Caki2 (cell line): ENCODE measurements around the gene WDR86. TPM values are rescaled to one million over a fixed set of nuclear protein-coding genes. Genes with fewer than 3 reads are reported as not detected.

Source experiments
- DNase-seq: peaks from one replicate; pipeline ENCODE4 v3.0.0-alpha.2; 2015; ENCODE audit warnings: low read depth
- in situ Hi-C: cut with HindIII; loops from 2 replicates; pipeline ENCODE4 v1.10.0; 2016; ENCODE audit warnings: low sequenced_read_pairs, low pct_unique_long_range_greater_than_20kb, mixed read lengths
- total RNA-seq: library from RNA; depleted of rRNA; stranded (reverse); fragments of >200 nt; shearing (Covaris generic); gene quantifications from 2 replicates; pipeline ENCODE4 v1.2.3, GENCODE V29; 2014; ENCODE audit warnings: low replicate concordance

WDR86 gene
- total RNA-seq, 1 experiment from 2014 or later = not detected

DNA sequence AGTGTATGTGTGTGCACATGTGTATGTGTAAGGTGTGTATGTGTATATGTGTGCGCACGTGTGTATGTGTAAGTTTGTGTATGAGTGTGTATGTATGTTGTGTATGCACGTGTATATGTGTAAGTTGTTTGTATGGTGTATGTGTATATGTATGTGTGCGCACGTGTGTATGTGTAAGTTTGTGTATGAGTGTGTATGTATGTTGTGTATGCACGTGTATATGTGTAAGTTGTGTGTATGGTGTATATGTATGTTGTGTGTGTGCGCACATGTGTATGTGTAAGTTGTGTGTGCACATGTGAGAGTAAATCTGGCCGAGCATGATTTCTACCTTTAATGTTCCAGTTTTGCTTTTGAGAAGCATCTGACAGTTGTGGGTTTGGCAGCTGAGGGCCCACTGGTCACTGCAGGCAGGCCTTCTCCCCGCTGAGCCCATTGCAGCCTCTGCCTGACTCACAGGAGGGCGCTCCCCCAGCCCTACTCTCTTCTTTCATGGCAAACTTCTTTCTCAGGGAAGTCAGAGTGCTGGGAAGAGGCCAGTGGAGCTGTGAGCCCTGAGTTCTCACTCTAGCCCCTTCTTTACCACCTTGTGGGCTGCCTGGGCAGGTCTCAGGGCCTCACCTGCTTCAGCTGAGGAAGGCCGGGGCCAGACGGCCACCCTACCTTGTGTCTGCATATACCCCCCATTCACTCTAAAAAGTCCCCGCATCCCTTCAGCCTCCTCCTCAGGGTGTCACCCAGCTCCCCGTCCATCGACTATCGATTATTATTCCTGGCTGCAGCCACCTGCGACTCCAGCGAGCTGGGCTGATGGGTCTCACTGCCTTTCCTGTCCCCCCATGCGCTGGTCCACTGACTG, 11.2 kb downstream of the WDR86 start:
- DNase-seq = no peak
- in situ Hi-C loops = no loop called here

DNA sequence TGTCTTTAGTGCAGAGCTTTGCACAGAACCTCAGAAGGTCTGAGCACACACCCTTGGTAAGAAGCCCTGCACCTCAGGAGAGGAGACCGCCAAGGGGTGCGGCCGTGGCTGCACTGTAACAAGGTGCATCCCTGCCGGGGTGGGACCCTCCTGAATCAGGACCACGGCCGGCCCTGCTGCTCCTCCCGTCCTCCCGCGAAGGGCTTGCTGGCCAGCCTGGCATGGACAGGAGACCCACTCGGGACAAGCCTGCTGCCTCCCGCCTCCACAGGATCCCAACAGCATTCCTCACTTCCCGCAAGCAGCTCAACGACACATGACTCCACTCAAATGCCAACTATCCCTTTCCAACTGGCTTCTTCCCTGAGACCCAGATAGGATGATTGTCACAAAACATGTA, 12.8 kb downstream of the WDR86 start:
- in situ Hi-C loops = no loop called here
- no peak for DNase-seq

DNA sequence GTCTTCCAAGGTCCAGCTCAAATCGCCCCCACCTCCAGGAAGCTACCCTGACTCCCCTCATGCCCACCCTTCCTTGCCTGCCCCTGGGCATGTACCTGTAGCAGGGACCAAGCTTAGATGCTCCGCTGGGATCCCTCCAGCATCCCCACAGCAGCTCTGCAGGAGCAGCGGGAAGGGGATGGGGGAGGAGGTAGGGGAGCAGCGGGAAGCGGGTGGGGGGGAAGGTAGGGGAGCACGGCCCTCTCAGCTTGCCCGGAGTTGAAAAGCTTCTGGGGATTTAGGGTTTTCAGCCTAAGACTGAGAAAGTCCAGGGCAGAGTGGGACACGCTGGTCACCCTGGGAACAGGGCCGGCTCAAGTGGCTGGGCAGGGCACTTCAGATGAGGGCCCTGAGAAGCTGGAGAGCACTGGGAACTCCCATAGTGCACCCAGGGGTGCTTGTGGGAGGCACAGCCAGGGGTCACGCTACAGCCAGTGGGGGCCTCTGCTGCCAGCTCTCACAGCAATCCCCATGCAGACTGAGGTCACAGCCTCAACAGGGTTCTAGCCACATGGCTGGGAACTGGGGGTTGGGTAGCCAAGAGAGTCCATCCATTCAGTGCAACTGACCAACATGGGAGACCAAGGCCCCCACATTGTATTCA, 13.4 kb downstream of the WDR86 start:
- in situ Hi-C loops = no loop called here
- DNase-seq = no peak

DNA sequence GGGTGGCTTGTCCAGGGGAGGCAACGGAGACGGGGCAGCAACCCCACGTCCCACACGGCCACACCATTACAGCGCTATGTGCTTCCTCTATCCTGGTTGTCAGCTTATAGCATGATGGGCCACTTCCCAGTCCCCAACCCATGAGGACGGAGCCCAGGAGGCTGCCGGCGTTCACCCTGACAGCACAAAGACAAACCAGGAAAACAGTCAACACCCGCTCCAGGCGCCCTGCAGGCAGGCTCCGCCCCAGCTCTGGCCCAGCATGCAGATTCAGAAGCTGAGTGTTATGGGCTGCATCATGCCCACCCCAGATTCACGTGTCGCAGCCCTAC, 14.8 kb downstream of the WDR86 start:
- in situ Hi-C loops = no loop called here
- no peak for DNase-seq

DNA sequence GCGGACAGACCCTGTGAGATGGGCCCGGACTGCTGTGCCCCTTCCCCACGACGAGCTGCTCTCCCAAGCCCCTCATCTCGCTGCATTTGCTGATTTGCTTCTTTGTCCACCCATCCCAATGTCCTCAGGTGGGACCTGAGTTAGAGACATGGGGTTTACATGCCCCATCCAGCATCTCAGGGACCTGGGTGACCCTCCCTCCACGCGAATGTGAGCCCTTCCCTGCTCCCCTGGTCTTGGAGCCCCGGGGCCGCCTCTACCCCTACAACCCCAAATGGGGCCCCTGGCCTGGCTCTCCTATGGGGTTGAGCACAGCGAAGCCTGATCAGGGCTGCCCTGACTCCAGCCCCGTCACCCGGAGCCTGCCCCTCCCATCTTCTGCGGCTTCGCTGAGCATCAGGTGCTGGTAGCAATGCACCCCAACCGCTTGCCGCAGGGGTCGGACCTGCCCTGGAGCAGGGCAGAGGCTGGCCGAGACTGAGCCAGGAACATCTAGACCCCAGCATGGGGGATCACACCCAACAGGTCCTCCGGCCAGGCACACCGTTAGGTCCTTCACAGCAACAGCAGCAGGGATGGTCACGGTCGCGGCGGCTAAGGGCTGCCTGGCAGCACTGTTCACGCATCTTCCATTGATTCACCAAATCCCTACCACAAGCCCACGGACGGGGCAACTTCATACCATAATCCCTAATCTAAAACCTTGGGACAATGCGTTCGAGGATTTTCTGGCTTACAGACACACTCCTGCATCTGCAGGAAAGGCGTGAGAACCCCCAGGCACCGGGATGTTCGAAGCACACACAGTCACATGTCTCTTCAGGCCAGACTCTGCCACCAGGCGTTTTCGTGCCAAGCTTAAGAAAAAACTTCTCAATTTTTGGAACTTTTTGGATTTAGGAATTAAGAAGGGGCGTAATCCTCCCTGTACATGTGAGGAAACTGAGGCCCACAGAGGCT, 15.5 kb downstream of the WDR86 start:
- in situ Hi-C loops = no loop called here
- no peak for DNase-seq

DNA sequence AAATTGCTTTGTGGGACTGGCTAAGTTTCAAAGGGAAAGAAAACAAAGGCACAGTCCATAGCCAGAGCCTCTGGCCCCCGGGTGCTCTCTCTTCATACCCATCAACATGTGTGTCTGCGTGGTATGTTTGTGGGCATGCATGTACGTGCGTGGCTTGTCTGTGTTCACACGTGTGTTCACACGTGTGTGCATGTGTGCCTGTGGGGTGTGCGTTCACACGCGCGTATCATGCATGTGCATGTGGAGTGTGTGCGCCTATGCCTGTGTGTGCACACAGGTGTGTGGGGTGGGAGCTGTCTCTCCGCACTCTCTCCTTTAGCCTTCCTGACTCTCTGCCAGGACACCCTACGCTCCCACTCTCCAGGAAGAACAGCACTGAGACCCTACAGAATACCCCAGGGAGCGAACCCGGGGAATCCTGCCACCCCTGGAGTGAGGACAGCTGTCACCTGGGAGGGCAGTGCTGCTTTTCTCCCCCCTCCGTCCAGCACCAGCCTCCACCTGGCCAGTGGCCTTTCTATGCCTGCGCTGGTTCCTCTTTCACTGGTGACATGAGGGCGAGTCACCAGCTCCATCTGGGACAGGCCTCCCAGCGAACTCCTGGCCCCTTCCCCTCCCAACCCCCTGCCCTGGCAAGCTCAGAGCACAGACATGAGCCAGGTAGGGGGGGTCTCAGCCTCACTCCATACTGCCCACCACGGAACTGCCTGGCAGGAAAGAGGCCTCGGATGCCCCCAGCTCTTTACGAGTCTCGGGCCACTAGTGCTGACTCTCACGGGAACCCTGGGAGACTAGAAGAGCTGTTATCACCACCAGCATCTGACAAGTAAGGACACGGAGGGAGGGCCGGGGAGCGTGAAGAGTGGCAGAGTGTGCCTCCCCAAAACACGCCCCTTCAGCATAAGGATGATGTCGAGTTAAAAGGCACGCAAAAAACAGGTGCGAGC, 16.5 kb downstream of the WDR86 start:
- in situ Hi-C loops = no loop called here
- DNase-seq = no peak

DNA sequence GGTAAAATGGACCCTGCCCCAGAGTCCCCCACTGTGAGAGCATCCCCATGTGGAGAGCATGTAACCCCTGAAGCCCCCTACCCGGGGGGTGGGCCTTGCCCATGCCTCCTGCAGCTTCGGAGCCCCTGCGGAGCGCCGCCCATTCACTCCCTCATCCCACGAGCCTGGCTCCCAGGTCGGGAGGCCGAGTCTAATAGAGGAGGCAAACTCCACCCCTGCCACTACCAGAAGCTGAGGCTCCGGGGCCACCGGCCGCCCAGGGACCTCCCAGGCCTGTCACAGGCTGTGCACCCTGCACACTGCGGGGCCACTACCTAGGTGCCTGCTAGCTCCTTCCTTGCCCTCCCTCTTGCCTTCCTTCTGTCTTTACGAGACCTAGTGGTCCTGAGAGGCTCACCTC, 17.4 kb downstream of the WDR86 start:
- in situ Hi-C loops = no loop called here
- no peak for DNase-seq

DNA sequence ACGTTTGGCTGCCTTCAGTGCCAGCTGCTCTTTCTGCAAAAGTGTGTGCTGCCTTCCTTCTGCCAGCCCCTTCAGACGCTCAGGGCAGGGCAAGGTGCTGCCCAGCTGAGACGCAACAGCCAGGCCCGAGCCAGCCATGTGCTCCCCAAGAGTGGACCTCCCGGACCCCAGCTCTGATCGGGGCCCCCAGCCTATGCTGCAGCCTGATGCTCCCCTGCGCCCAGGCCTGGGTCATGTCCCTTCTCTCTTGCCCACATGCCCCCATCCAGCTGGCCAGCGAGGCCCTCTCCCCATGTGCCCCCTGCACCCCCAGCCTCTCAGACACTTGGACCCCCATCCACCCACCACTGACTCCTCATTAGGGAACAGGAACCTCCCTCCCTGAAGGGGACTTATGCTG, 17.8 kb downstream of the WDR86 start:
- in situ Hi-C loops = no loop called here
- no peak for DNase-seq

DNA sequence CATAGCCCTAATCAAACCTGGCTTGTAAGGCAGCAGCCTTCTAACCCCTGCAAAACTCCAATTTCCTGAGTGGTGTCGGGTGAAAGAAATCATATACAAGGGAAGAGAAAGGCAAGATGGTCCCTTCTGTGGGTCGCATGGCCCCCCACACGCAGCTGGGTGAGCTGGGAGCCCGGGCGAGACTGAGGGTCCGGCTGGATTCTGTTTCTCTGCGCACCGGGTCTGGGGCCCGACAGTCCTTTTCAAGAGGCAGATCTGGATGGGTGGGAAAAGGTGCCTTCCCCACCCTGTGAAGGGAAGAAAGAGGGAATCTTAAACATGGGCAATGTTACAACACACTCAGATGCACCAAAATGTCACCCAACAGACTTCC, 18.5 kb downstream of the WDR86 start:
- no peak for DNase-seq
- in situ Hi-C loops = no loop called here

DNA sequence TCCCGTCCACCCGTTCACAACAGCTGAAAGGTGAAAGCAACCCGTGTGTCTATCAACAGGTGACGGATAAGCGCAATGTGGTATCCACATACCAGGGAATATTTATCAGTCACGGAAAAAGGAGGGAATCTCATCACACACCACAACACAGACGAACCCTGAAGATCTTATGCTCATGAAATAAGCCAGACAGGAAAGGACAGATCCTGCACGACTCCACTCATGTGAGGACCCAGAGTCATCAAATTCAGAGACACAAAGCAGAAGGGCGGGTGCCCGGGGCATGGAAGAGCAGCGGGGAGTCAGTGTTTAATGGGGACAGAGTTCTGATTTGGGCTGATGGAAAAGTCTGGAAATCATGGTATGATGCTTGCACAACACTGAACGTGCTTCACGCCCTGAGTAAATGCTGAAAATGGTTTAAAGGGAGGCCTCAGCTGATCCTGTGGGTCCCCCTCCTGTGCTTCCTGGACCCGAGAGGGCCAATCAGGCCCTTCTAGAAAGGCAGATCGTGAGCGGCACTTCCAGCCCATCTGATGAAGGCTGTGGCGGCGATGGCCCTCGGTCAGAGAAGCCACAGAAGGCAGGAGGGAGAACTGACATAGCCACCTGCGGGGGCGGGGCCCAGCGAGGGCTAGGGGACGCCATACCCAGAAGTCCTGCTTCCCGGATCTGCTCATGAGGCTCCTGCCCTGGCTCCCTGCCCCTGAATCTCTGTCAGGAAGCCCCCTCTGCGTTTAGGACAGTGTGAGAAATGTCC, 19.1 kb downstream of the WDR86 start:
- DNase-seq = no peak
- in situ Hi-C loops = no loop called here

DNA sequence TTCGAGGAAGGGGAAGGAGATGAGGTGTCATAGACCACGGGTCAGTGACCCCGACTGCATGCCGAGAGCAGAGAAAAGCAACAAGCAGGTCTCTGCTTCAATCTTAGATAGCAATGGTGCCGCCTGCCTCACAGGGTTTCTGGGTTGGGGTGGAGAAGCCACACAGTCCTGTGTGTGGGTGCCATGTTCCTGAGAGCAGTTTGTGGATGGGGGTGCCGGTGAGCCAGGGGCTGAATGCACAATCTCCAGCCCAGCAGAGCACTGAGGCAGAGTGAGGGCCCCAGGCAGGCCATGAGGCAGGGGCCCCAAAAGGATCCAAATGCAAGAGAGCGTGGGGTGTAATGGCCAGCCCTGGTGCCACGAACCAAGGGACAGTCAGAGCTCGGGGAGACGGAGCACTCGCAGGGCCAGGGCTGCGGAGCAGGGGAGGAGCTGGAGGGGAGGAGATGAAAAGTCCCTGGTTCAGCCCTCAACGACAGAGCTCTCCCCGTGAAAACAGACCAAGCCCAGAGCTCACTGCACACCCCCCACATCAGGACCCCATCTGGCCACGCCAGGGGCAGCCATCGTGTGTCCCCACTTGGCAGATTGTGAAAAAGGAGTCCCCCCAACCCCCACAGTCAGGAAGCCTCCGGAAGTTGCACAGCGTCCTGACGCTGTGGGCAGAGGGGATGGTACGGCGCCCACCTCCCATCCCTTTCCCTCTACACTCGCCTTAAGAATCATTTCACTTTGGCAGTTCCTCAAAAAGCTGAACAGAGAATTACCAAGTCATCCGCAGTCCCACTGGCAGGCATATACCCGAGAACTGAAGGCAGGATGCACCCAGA, 19.9 kb downstream of the WDR86 start:
- in situ Hi-C loops = no loop called here
- DNase-seq = no peak

DNA sequence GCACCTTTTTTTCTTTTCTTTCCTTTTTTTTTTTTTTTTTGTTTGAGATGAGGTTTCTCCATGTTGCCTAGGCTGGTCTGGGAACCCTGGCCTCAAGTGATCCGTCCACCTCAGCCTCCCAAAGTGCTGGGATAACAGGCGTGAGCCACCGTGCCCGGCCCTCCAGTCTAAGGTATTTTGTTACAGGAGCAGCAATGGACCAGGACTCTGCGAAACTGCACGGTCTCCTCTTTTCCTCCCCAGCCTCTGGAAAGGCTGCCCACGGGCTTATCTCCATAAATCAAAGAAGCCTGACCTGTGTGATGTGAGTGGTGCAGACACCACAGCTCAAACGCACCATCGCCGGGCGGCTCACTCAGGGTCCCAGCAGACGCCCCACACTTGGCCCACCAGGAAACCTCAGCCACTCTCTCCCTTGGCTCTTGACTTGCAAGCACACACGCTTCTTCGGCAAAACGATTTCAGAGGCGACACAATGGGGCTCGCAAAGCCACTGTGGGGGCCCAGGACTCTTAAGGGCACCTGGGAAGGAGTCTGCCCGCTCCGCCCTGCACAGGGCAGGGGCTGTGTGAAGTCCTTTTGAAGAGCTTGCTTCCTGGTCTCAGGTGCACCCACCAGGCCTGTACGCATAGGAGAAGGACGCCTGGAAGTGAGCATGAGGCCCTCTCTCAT, 20.6 kb downstream of the WDR86 start:
- in situ Hi-C loops = no loop called here
- no peak for DNase-seq

DNA sequence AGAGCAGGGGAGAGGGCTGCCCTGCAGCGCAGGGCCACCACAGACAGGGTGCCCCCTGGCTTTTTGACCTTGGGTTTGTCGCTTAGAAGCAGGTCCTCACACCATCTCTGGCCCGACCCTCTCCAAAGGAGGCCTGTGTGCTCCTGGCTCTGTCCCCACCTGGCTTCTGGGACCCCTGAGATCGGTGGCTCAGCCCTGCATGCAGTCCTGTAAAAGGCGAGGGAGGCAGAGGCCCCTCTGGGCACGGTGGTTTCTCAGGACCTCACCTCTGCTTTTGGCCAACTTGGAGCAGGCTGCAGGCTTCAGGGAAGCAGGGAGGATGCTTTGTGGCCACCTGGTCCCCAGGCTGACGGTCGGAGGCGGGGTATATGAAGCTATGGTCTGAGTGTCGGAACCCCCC, 21.4 kb downstream of the WDR86 start:
- no peak for DNase-seq
- in situ Hi-C loops = no loop called here

DNA sequence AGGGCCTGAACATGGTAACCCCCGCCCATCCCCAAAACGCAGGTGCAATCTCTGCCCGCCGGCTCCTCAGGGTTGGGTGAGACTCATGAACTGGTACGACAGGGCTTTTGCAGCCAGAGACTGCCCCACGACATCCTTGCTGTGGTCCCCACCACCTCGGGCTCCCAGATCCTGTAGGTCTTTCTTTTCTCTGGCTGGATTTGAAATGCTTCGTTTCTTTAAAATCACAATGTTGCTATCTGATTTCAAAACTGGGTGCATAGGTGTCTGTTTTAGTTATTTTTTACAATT, 21.9 kb downstream of the WDR86 start:
- no peak for DNase-seq
- in situ Hi-C loops = no loop called here

DNA sequence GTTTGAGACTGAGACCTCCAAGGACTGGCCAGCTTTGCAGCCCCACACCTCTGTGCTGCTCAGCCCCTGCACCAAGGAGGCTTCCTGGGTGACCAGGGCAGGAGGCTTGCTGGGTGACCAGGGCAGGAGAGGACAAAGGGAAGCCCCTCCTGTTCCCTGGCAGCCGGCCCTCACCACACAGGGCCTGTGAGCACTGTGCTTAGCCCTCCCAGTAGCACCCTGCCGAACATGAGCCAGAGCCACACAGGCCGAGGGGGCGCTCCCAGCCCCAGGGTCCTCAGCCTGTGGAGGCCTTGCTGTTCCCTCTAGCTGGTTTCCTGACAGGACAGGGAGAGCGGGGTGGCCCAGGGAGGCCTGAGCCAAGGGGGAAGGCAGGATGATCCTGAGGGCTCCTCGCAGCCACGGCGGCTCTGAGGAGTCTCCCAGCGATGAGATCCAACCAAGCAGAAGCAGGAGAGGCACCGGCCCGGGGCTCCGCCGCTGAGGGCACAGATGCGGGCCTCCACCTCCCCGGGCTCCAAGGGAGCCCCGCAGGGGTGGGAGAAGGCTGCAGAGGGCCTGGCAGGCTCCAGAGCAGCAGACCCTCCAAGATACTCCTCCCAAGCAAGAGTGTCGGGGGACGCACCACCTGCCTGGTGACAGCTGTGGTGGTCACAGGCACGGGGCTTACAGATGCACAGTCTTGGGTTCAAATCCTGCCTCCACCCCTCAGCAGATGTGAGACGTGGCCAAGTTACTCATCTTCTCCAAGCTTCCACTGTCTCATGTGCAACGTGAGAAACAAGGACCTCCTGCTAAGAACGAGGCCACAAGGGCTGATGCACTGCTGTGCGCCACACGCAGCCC, 22.5 kb downstream of the WDR86 start:
- no peak for DNase-seq
- in situ Hi-C loops = no loop called here
